GM21423 (cell line): ENCODE results near the gene FNDC3B.

Experiments
- ATAC-seq: cut with Tn5 transposase; IDR thresholded peaks from one replicate; pipeline ENCODE4 v1.9.1; 2021; ENCODE audit warnings: mild to moderate bottlenecking, moderate library complexity; ENCODE audit not compliant: unreplicated experiment

Gene FNDC3B

GRCh38 chr3:172111163-172111562 lies 71.8 kb downstream of the FNDC3B start:
- ATAC-seq: no peak

GRCh38 chr3:172112078-172112733 lies 72.8 kb downstream of the FNDC3B start:
- ATAC-seq: no peak

GRCh38 chr3:172112734-172113120 lies 73.3 kb downstream of the FNDC3B start:
- ATAC-seq: no peak

- ATAC-seq: no peak
Measured at GRCh38 chr3:172113710-172114109, 74.3 kb downstream of the FNDC3B start.

- ATAC-seq: no peak
Measured at GRCh38 chr3:172115059-172115458, 75.7 kb downstream of the FNDC3B start.

DNA sequence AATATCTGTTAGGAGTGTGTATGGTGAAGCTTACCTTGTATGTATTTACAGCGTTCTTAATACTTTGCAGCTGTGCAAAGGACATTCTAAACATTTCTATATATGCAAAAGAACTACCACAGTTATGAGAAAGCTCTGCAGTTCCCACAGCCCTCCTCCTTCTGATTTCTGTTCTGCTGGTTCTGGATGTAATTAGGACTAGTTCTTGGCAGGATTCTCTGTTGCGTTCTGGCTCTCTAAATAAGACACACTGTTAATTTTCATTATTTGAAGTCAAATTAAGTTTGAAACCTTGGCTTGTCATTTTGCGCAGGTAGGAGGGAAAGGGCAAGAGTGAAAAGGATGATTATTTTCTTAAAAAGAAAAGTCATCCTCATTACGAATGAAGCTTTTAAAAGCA lies 76.4 kb downstream of the FNDC3B start:
- no peak for ATAC-seq

DNA sequence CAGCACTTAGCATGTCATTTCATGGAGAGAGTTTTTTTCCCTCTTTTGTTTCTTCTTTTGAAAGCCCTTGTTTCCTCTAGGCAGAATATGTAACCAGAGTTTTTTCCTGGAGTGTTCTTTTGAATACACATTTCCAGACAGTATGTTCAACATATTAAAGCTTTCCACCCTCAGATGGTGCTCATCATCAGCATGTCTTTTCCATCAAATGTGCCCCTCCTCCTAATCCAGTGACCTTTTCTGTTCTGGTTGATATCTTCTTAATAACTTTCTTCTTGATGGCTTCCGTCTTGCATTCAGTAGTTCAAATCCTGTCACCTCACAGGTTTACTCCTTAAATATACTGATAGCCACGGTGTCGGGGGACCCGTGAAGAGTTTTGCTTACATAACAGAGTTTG lies 78.6 kb downstream of the FNDC3B start:
- no peak for ATAC-seq

GRCh38 chr3:172119266-172119969 lies 80.0 kb downstream of the FNDC3B start:
- no peak for ATAC-seq

GRCh38 chr3:172120912-172121311 lies 81.5 kb downstream of the FNDC3B start:
- no peak for ATAC-seq

- ATAC-seq: no peak
Measured at GRCh38 chr3:172121981-172122380, 82.6 kb downstream of the FNDC3B start.

- ATAC-seq: no peak
Measured at GRCh38 chr3:172124271-172124670, 84.9 kb downstream of the FNDC3B start.

- no peak for ATAC-seq
Measured at GRCh38 chr3:172125053-172125452, 85.7 kb downstream of the FNDC3B start.

DNA sequence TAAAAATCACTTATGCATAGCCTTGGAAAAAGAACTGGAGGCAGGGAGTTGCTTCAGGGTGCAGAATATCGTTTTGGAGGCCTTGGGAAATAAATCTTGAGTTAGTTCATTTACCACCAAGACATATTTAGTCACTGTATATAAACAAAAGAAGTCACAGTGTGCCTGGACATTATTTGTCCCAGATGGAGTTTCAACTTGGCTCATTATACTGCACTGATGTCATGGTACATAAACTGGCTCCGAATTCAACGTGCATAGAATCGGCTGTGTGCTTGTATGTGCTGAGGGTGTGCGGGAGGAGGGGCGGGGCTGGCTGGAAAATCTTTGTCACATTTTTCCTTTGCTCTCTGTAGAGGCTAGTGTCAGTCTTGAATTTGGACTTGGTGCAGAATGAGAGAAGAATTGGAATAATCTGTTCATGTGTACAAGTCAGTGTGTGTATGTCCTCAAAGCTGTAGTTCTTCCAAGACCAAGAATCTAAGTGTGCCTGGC lies 86.6 kb downstream of the FNDC3B start:
- no peak for ATAC-seq

DNA sequence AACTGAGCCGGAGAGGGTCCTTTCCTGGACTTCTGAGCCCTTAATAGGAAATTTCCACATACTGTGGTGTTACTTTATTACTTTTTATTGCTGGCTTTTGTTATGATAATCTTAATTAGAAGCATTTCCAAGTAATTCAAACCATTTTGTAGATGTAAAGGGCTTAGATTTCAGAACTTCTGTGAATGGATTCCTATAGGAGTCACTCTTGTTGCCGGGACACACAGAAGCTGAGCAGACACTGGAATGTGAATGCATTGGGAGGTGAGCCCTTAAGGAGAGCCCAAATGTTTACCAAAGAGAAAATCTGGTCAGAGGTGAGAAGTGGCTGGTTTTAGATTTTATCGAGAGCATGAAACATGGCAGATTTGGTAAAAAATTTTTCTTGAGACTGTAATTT lies 87.4 kb downstream of the FNDC3B start:
- no peak for ATAC-seq

DNA sequence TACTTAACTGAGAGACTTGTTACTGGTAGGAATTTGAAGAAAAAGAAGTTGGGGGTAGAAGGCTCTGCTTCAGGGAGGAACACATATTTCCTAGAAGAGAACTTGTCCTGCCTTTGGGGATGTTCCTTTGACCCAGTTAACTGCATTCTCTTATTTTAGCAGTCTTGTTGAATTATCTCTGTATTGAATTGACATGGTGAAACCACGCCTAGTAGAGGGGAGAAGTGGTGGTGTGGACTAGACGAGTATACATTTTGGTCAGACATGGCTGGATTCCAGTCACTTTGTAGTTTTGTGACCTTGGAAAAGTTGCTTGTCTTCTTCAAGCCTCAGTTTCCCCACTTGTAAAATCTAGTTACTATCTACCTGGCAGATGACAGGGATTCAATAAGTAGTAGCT lies 87.8 kb downstream of the FNDC3B start:
- no peak for ATAC-seq

- ATAC-seq: no peak
Measured at GRCh38 chr3:172127929-172128580, 88.7 kb downstream of the FNDC3B start.

DNA sequence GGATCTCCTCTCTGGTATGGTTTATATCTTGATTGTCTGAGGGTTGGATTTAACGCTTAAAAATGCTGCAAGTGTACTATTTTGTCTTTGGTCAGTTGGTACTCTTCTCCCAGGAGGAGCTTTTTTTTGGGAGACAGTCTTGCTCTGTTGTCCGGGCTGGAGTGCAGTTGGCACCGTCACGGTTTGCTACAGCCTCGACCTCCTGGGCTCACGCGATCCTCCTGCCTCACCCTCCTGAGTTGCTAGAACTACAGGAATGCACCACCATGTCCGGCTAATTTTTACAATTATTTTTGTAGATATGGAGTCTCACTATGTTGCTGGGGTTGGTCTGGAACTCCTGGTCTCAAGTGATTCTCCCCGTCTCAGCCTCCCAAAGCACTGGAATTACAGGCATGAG lies 89.5 kb downstream of the FNDC3B start:
- no peak for ATAC-seq

DNA sequence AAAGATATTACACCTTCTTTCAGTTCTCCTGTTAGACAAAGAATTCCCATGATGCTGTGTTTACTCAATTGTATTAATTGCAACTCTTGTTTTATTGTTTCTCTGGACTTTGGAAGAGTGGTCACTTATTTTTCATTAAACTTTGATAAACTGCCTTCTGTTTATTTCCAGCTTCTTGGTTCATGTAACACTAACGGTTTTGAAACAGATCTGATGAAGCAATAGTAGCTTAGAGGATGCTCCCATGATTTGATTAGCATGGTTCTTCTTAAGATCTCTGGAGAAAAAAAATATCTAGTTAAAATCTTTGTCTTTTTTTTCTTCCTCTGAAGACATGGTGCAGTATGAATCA lies 90.1 kb downstream of the FNDC3B start:
- ATAC-seq: no peak

GRCh38 chr3:172129850-172130716 lies 90.7 kb downstream of the FNDC3B start:
- ATAC-seq: no peak

DNA sequence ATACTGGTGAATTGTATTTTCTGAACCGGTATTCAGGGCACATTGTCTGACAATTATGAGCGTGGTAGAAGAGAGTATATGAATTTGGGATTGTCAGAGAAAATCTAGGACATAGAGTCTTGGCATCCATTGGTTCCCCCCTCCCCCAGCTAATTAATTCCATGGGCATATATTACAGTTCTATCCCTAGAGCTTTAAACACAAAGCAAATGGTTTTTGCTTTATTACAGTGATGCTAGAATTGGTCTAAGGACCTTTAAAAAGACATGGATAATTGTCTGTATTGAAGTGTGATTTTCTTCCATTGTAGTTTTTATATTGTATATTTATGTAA lies 91.3 kb downstream of the FNDC3B start:
- no peak for ATAC-seq

DNA sequence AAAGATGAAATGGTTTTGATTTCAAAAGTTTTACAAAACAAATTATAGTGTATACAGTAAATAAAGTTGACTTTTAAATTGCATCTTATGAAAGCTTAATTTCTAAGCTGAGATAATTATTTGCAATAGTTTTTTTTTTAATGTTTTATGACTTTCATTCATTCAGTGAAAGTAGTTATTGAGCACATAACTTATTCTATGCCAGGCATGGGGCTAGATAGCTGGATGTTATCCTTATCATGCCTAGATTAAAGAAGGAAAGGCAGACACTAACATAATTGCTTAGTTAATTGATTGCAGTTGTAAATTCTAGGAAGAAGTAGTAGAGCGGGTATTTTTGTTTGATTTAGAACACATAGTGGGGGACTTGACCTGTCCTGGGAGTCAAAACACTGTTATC lies 92.4 kb downstream of the FNDC3B start:
- no peak for ATAC-seq
